ENCODE data around the gene UCP2.

The UCP2 gene

DNA sequence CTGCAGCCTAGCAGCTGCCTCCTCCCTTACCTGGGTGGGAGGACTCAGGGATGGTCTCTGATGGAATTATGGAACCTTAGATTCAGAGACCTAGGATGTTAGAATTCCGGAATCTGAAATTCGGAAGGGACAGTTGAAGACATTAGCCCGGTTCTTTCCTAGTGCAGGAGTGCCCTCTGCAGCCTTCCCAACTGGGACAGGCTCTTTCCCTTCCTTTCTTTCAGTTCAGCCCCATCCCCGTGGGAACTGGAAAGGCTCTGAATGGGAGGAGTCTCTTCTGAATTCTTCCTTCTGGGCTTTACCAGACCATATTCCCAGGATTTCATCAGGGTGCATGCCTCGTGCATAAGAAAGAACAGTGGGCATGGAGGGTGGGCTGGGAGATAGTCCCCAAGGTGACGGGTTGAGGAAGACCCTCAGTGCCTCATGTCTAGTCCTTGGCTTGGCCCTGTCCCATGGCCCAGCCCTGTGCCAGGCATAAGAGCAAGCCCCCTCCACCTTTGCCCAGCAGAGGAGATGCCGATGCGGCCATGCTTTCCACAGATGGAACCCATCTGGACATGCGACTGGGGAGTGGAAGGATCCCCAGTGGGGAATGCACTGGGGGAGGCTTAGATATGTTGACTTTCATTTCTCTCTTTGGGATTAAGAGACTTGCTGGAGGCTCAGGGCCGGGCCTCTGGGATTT, 17.4 kb downstream of the UCP2 start:
- TF ChIP-seq ZBTB7A (IDR thresholded peaks at IDR 0.05; ENCODE audit: low read depth) (no peak), FOXM1 (IDR thresholded peaks at IDR 0.05; ENCODE audit: borderline replicate concordance, low read depth) (no peak), MAX (IDR thresholded peaks at IDR 0.05) (no peak), CREB1 (IDR thresholded peaks at IDR 0.05; ENCODE audit: low read depth) (no peak), YY1 (IDR thresholded peaks at IDR 0.05; ENCODE audit: low read depth) (no peak), TCF12 (IDR thresholded peaks at IDR 0.05; ENCODE audit: low read depth) (no peak), NFIC (IDR thresholded peaks at IDR 0.05) (no peak), TEAD4 (IDR thresholded peaks at IDR 0.05) (no peak), REST (IDR thresholded peaks at IDR 0.05; ENCODE audit: low read depth) (no peak), USF1 (IDR thresholded peaks at IDR 0.05) (no peak), EP300 (IDR thresholded peaks at IDR 0.05; ENCODE audit: borderline replicate concordance) (no peak), RAD21 (IDR thresholded peaks at IDR 0.05; ENCODE audit: low read depth) (no peak), CEBPB (IDR thresholded peaks at IDR 0.05) (no peak), TAF1 (IDR thresholded peaks at IDR 0.05; ENCODE audit: low read depth) (no peak), EGR1 (IDR thresholded peaks at IDR 0.05) (no peak)

- TF ChIP-seq YY1 (IDR thresholded peaks at IDR 0.05; ENCODE audit: low read depth) (no peak), TCF12 (IDR thresholded peaks at IDR 0.05; ENCODE audit: low read depth) (no peak), MAX (IDR thresholded peaks at IDR 0.05) (no peak), FOXM1 (IDR thresholded peaks at IDR 0.05; ENCODE audit: borderline replicate concordance, low read depth) (no peak), EP300 (IDR thresholded peaks at IDR 0.05; ENCODE audit: borderline replicate concordance) (no peak)
Observed at GRCh38 chr11:73963861-73964260, 18.8 kb downstream of the UCP2 start.

DNA sequence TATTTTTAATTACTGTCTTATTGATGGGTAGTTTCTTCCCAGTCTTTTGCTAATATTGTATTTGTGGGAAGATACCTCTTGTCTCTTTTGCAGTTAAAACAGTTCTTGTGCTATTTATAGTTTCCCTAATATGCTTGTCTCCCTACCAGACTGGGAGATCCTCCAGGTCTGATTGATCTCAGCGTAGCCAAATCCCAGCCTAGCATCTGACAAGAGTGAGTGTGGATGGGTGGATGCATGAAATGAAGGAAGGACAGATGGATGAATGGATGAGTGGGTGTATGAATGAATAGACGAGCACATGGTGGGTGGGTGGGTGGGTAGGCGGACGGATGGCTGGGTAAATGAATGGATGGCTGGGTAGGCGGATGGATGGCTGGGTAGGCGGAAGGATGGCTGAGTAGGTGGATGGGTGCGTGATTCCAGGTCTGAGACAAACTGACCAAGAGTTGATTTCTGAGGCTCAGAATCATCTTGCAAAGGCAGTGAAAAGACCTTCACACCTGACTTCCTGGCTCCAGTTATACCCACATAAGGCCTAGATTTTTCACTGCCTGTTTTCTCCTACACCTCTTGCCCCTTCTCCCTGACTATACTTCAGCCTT, 20.4 kb downstream of the UCP2 start:
- TF ChIP-seq CREB1 (IDR thresholded peaks at IDR 0.05; ENCODE audit: low read depth): no peak
- no peak for TF ChIP-seq REST (IDR thresholded peaks at IDR 0.05; ENCODE audit: low read depth)
- TF ChIP-seq USF1 (IDR thresholded peaks at IDR 0.05): no peak
- TF ChIP-seq YY1 (IDR thresholded peaks at IDR 0.05; ENCODE audit: low read depth): no peak

DNA sequence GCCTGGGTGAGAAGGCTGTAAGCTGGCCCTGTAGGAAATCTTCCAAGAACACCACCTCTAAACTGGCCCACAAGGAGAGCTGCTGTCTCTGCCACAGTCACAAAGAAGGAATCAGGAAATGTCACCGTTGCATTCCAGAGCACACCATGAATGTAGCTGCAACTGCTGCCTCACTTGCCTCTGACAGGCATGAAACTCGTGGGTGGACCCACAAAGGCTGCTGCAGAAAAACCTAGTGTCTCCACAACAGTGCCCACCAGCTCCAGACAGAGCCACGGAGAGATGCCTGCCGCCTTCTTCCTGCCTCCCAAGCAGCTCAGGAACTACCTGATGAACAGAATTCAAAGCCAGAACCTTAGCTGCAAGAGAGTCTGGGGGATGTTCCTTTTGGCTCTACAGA, 21.3 kb downstream of the UCP2 start:
- no peak for TF ChIP-seq FOXM1 (IDR thresholded peaks at IDR 0.05; ENCODE audit: borderline replicate concordance, low read depth)
- TF ChIP-seq CEBPB (IDR thresholded peaks at IDR 0.05): no peak
- no peak for TF ChIP-seq YY1 (IDR thresholded peaks at IDR 0.05; ENCODE audit: low read depth)
- no peak for TF ChIP-seq REST (IDR thresholded peaks at IDR 0.05; ENCODE audit: low read depth)
- TF ChIP-seq MAX (IDR thresholded peaks at IDR 0.05): no peak
- TF ChIP-seq TCF12 (IDR thresholded peaks at IDR 0.05; ENCODE audit: low read depth): no peak
- TF ChIP-seq EGR1 (IDR thresholded peaks at IDR 0.05): no peak
- TF ChIP-seq EP300 (IDR thresholded peaks at IDR 0.05; ENCODE audit: borderline replicate concordance): no peak
- no peak for TF ChIP-seq NFIC (IDR thresholded peaks at IDR 0.05)
- no peak for TF ChIP-seq TAF1 (IDR thresholded peaks at IDR 0.05; ENCODE audit: low read depth)

Measured in Ishikawa (cell line).